DND-41 (cell line): ENCODE results near the gene MORN1.

Experiments
- EZH2 ChIP-seq: IDR thresholded peaks from 3 replicates; pipeline ENCODE4 v1.6.1; 2012; ENCODE audit warnings: borderline replicate concordance, low read depth, mild to moderate bottlenecking, moderate library complexity, low read length, inconsistent platforms; ENCODE audit not compliant: severe bottlenecking
- TF ChIP-seq, protein P1 (sequence below): IDR thresholded peaks from 2 replicates; pipeline ENCODE4 v1.5.1; 2012; ENCODE audit warnings: borderline replicate concordance, low read length, moderate library complexity, mild to moderate bottlenecking; ENCODE audit not compliant: poor library complexity, severe bottlenecking; ENCODE audit errors: extremely low read depth

DNA sequence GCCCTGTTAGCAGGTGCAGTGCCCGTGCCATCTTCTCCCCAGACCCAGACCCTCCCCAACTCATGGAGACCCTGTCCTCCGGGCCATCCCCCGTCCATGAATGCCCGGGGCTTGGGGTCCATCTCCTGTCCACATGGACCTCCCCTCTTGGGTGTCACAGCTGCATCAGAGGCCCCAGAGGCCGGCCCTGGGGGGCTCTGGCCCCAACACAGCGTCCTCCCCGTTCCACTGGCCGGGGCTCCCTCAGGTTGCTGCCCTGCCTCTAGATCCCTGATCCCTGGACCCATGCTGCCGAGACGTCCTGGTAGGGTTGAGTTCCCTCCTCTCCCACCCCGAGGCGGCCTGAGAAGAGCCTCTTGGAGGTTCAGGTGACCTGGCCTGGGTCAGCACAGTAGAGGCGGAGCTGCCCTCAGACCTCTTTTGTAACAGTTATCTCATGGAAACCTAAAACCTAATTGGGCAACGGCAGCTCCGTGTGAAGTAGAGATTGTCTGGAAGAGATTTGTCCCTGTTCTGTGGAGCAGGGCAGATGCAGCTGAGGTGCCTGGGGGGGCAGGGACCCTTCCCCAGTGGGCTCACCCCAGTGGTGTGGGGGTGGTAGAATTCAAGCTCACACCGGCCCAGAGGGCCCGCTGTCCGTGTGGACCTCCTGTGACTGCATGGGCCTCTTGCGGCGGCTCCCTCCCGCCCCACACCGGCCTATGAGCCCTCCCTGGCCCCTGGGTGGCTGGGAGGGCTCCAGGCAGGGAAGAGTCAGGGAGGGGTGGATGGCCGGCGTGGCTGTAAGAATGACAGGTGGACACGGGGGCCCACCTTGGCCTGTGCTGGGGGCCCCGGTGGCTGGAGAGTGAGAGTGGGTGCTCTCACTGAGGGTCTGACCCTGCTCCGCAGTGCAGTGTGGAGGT is 107.1 kb downstream of the MORN1 start:
- TF ChIP-seq, protein P1, sequence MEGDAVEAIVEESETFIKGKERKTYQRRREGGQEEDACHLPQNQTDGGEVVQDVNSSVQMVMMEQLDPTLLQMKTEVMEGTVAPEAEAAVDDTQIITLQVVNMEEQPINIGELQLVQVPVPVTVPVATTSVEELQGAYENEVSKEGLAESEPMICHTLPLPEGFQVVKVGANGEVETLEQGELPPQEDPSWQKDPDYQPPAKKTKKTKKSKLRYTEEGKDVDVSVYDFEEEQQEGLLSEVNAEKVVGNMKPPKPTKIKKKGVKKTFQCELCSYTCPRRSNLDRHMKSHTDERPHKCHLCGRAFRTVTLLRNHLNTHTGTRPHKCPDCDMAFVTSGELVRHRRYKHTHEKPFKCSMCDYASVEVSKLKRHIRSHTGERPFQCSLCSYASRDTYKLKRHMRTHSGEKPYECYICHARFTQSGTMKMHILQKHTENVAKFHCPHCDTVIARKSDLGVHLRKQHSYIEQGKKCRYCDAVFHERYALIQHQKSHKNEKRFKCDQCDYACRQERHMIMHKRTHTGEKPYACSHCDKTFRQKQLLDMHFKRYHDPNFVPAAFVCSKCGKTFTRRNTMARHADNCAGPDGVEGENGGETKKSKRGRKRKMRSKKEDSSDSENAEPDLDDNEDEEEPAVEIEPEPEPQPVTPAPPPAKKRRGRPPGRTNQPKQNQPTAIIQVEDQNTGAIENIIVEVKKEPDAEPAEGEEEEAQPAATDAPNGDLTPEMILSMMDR: no peak
- no peak for TF ChIP-seq EZH2
